Stimulated activated CD4-positive, alpha-beta T cell treated with anti-CD3 and anti-CD28 coated beads, Interleukin-2, amount 100 ng/mL, for 4 hours (primary cell): ENCODE results near the gene GPR78.

ENCODE experiments used
- DNase-seq: peaks from one replicate; pipeline ENCODE4 v3.0.0-alpha.2; 2020; ENCODE audit warnings: low read depth

Gene GPR78

GRCh38 chr4:8586671-8587468 lies 6.7 kb downstream of the GPR78 start:
- DNase-seq, result no peak

GRCh38 chr4:8587469-8588195 lies 7.4 kb downstream of the GPR78 start:
- no peak for DNase-seq

GRCh38 chr4:8588196-8588470 lies 7.9 kb downstream of the GPR78 start:
- DNase-seq, result no peak

- no peak for DNase-seq
These were observed 9.1 kb downstream of the GPR78 start for GRCh38 chr4:8589336-8589735.

- DNase-seq, result no peak
These were observed 9.8 kb downstream of the GPR78 start for GRCh38 chr4:8589823-8590545.

- no peak for DNase-seq
These were observed 10.3 kb downstream of the GPR78 start for GRCh38 chr4:8590546-8590880.

GRCh38 chr4:8591114-8591513 lies 10.9 kb downstream of the GPR78 start:
- DNase-seq, result no peak

GRCh38 chr4:8591626-8592365 lies 11.6 kb downstream of the GPR78 start:
- DNase-seq, result no peak

- DNase-seq, result no peak
These were observed 12.4 kb downstream of the GPR78 start, which contains the start of gene CPZ for GRCh38 chr4:8592366-8593263. Gene CPZ (plus strand): TSS chr4:8592765. CDS start chr4:8592834, 69 bp downstream.

- no peak for DNase-seq
These were observed 13.3 kb downstream of the GPR78 start for GRCh38 chr4:8593264-8594096.

GRCh38 chr4:8594097-8595038 lies 14.2 kb downstream of the GPR78 start:
- no peak for DNase-seq

- no peak for DNase-seq
These were observed 15.3 kb downstream of the GPR78 start for GRCh38 chr4:8595237-8596087.

- DNase-seq, result no peak
These were observed 16.7 kb downstream of the GPR78 start for GRCh38 chr4:8596891-8597290.

GRCh38 chr4:8597319-8597718 lies 17.1 kb downstream of the GPR78 start:
- no peak for DNase-seq

- DNase-seq, result no peak
These were observed 17.6 kb downstream of the GPR78 start for GRCh38 chr4:8597791-8598190.

GRCh38 chr4:8598391-8599090 lies 18.3 kb downstream of the GPR78 start:
- DNase-seq, result no peak

- DNase-seq, result no peak
These were observed 18.9 kb downstream of the GPR78 start for GRCh38 chr4:8599091-8599460.

- DNase-seq, result no peak
These were observed 19.5 kb downstream of the GPR78 start for GRCh38 chr4:8599657-8600056.
